GM18909 (cell line): Measurements from ENCODE around the gene CLEC16A.
A peak's percentile ranks its signal among the peaks of the same experiment; 100 is the strongest.

ENCODE experiments used
- ATAC-seq: cut with Tn5 transposase; IDR thresholded peaks from one replicate; pipeline ENCODE4 v1.9.1; 2021; ENCODE audit warnings: mild to moderate bottlenecking; ENCODE audit not compliant: unreplicated experiment, poor library complexity

Gene CLEC16A

DNA sequence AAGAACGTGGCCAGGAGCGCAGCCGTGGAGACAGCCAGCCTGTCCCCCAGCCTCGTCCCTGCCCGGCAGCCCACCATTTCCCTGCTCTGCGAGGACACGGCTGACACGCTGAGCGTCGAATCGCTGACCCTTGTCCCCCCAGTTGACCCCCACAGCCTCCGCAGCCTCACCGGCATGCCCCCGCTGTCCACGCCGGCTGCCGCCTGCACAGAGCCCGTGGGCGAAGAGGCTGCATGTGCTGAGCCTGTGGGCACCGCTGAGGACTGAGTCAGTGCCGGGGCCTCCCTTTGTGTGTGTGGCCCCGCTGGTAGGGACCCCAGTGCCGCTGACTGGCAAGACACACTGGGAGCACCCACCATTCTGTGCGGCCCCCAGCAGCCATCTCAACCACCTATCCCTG lies 234.1 kb downstream of the CLEC16A start:
- no peak for ATAC-seq

DNA sequence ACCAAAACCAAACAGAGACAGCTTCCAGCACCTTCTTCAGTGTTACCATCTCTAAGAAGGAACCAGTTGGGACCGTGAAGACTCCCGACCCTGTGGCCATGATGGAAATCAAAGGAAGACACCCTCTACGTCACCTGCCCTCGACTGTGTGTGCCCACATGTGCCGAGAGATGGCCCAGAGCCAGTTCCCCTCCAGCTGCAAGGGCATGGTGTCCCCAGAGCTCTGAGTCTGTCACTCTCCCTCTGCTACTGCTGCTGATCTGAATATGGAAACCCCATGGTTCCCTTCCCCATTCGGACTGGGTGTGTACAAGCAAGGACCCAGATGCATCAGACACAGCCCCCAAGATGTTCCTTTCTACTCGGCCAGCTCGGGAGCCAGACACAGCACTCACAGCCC lies 235.2 kb downstream of the CLEC16A start:
- ATAC-seq = no peak

DNA sequence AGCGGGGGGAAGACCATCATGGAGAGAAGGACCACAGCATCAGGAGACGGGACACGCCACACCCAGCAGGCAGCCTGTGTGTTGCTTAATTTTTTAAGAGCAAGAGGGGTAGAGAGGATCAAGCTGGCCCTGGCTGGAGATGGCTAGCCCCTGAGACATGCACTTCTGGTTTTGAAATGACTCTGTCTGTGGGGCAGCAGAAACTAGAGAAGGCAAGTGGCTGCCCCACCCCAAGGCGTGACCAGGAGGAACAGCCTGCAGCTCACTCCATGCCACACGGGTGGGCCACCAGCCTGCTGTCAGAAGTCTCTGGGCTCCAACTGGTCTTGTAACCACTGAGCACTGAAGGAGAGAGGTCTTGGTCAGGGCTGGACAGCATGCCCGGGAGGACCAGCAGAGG lies 236.1 kb downstream of the CLEC16A start:
- peak; percentile 39 for ATAC-seq

DNA sequence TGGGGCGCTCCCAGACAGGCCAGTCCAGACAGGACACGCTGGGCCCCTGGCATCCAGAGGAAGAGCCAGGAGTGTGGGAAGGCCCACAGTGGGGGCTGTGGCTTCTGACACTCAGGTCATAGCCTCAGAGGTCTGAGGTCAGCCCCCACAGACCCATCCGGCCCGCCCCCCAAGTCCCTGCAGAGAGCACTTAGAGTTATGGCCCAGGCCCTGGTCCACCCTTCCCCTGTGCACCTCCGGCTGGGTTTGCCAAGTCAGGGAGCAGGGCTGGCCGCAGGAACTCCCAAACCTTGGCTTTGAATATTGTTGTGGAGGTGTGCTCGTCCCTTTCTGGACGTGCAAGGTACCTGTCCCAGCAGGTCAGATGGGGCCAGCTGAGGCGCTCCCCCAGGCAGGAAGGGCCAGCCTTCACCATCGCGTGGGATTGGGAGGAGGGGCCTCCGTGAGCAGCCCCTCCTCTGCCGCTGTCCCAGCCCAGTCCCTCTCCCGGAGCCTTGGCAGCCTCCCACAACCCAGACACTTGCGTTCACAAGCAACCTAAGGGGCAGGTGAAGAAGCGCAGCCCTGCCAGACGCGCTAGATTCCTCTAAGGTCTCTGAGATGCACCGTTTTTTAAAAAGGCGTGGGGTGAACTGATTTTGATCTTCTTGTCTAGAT lies 237.0 kb downstream of the CLEC16A start:
- no peak for ATAC-seq

DNA sequence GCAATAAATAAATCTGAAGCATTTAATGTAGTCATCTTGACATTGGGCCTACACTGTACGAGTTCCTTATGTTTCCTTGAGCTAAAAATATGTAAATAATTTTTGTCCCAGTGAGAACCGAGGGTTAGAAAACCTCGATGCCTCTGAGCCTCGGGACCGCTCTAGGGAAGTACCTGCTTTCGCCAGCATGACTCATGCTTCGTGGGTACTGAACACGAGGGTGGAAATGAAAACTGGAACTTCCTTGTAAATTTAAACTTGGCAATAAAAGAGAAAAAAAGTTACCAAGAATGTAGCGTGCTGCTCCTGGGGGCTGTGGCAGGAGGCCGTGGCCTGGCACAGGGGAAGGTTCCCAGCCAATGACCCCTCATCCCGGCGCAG lies 237.5 kb downstream of the CLEC16A start:
- no peak for ATAC-seq

DNA sequence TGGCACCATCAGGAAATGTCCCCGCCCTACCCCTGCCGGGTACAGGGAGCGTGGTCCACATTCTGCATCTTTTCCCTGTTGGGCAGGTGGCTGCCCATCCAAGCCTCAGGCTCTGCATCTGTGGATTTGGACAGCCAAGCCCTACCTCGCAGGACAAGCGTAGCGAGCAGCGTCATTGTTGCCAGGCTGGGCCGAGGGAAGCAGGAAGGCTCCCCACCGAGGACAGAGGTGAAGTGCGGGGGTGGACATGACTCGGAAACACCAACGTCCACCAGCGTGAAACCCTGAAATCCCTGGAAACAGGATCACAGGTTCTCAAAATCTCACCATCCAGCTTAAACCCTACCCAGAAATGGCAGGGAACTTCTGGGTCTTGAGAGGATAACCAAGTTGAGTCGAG lies 238.0 kb downstream of the CLEC16A start:
- ATAC-seq = no peak

DNA sequence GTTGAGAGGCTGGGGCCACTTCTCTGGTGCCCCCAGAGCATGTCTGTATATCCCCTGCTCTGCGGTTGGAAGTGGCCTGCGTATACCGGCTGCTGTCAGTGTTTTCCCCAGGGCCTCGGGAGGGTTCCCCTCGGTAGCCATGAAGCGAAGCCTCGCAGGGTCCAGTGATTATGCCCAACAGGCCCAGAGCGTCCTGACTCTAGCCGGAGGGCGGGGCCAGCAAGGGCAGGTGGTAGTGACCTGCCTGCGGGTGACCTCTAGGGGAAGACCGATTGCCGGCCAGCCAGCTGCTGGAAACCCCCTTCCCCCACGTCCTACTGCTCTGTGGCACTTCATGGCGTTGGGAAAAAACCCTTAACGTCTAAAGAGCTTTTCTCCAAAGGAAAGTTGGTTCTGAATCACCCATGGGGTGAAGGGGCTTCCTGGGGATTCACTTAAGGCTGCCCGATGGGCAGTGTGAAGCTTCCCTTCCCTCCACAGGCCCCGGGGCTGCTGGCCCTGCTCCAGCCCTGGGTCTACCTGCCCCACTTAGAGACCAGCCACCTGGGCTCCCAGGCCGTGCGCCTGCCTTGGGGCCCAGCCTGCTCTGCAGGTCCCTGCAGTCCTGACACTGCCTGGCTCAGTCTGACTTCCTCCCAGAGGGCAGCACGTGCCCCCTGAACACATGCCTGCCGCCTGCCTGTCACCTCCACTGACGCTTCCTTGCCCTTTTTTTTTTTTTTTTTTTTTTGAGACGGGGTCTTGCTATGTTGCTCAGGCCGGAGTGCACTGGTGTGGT lies 238.9 kb downstream of the CLEC16A start:
- no peak for ATAC-seq

DNA sequence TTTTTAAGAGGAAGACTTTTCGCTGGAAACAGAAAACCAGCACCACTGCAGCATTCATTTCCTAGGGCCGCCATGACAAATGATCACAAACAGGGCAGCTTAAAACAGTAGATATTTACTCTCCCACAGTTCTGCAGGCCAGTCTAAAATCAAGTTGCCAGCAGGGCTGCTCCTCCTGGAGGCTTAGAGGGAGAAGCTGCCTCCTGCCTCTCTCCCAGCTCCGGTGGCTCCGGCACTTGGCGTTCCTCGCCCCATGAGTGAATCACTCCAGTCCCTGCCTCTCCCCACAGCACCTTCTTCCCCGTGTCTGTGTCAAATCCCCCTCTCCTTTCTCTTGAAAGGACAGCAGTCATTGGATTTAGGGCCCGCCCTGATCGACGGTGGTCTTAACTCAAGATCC lies 239.6 kb downstream of the CLEC16A start:
- no peak for ATAC-seq

DNA sequence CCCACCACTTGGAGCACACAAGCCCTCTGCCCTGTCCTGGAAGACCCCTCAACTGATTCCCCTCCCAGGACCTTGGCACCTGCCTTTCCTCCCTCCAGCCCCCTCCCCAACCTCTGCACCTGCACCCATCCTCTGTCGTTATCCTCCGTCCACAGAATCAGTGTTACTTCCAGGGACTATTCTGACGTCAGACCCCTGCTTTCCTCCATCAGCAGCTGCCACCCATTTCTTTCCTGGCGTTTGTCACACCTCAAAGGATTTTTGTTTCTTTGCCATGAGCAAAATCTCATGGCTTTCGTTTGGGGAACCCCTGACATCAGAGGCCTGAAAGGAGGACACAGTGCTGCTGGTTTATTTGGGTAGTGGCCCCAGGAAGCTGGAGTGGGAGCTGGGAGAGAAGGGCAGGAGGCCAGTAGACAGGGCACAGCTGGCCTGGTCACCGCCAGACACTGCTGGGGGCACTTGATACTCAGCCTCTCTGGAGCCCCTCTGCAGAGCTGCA lies 243.2 kb downstream of the CLEC16A start:
- no peak for ATAC-seq

DNA sequence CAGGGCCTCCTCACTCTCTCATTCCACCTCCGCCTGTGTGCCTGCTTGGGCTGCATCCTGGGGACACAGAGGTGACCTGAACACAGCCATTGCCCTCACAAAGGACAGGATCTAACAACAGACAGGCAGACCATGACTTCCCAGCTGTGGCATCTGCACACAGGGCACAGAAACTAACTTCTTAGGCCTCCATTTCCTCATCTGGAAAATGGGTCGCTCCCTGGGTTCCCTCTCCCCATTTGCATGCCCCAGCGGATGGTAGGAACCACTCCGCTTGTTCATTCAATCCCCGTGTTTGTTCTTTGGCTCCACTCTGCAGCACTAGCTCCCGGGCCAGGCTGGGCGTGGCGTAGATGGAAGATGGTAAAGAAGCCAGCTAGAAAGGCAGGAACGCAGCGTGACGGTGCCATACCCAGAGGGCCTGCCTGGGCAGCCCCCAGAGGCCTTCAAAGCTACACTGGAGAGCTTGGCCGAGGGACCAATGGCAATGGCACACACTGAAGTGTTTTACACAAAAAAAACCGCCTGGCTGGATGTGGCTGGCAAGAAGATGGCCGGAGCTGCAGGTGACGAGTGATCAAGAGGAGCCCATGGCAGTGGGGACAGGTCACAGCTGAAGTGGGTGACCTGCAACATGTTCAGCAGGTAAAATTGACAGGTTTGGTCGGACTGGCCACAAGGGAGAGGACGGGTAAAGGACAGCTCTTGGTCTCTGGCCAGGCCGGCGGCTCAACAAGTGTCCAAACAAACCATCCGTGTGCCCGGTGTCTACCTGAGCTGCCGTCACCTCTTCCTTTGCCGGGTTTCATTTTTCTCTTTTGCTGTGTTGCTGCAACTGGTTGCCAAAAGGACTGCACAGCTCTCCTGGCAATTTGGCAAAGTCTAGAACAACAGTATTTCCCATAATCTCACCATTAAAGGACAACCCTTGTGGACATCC lies 244.7 kb downstream of the CLEC16A start:
- ATAC-seq = no peak

DNA sequence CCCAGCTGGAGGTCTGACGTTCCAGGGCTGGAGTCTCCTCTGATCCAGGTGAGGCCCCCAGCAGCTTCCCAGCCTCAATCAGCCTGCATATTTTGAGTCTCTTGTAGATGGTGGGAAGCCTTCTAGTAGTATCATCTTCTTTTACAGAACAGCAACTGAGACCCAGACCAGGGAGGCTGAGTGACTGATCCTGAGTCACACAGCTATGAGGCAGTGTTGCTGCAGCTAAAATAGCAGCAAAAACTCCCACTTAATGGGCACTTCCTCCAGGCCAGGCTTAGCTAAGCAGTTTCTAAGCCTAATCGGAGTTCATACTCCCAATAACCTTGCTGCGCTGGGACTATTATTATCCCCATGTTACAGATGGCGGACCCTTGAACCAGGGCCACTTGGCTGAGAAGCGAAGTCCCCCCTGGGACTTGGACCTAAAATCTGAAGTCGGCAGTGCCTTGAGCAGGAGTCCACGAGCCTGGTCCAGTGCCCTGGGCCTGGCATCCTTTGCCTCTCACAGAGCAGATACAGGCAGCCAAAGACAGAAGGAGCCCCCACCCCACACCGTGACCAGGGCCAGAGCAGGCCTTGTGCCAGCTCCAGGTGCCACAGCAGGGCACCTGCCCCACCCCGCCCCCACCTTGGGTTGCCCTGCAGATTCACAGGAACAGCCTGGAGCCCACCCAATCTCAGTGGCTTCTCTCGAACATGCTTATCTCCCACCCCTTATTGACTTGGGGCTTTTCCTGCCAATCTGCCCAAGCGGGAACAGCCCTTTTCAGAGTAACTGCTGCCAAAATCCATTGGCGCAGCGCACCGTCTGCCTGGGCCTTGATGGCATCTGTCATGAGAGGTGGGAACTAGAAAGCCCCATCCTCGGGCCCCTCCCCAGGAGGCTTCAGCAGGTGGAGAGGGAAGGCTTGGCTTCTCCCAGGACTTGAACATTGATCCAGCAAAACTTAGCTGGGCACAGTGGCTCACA lies 246.5 kb downstream of the CLEC16A start:
- ATAC-seq = no peak

DNA sequence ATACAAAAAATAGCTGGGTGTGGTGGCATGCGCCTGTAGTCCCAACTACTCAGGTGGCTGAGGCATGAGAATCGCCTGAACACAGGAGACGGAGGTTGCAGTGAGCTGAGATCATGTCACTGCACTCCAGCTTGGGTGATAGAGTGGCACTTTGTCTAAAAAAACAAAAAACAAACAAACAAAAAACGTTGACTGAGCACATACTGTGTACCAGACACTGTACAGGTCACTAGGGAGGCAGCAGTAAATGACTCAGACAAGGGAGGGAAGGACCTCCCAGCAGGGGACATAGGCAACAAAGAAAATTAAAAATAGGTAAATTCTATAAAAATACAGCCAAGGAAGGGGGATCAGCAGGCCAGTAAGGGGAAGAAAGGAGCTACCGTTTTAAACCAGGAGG lies 247.3 kb downstream of the CLEC16A start:
- no peak for ATAC-seq

DNA sequence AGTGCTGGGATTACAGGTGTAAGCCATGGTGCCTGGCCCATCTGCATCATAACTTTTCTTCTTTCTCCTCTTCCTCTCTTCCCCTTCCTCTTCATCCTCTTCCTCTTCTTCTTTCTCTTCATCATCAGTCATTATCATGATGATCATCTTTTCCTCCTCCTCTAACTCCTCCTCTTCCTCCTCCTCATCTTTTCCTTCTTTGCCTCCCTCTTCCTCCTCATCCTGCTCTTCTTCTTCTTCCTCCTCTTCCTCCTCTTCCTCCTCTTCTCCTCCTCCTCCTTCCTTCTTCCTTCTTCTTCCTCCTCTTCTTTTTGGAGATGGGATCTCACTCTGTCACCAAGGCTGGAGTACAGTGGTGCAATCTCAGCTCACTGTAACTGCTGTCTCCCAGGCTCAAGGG lies 249.1 kb downstream of the CLEC16A start:
- no peak for ATAC-seq

DNA sequence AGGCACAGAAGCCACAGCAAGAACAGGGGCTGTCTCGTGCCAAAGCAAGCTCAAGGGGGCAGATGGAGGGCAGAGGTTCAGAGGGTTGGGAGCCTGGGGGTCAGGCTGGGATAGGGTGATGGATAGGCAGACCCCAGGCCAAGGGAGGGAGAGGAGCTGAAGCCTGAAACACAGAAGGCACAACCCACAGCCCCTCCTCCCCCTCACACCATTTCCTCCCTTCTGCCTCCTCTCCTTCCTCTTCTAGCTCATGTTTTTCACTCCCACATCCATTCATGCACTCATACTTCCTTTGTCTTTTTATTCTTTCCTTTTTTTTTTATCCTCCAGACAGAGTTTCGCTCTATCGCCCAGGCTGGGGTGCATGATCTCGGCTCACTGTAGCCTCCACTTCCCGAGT lies 250.5 kb downstream of the CLEC16A start:
- no peak for ATAC-seq

DNA sequence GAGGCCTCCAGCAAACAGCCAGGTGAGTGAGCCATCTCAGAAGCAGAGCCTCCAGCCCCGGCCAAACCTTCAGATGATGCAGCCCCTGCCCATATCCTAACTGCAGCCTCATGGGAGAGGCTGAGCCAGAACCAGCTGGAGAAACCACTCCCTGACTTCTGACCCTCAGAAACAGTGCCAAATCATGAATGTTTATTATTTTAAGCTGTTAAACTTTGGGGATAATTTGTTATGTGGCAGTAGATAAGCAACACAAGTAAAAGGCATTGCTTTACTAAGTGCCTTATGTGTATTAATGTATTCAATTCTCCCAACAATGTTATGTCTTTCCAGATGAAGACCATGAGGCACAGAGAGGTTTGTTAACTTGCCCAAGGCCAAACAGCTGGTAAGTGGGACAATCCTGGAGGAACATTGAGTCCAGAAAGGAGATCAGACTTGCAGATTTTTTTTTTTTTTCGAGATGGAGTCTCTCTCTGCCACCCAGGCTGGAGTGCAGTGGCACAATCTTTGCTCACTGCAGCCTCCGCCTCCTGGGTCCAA lies 252.0 kb downstream of the CLEC16A start:
- ATAC-seq = no peak

DNA sequence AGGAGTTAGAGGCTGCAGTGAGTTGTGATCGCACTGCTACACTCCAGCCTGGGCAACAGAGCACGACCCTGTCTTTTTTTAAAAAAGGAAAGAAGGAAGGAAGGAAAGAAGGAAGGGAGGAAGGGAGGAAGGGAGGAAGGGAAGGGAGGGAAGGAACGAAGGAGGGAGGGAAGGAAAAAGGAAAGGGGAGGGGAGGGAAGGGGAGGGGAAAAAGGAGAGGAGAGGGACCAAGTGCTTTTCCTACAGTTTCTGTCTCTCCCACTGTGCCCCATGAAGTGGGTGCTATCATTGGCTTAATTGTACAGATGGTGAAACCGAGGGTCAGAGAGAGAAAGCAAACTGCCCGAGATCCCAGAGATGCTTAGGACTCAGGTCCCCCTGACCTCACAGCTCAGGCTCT lies 254.0 kb downstream of the CLEC16A start:
- no peak for ATAC-seq

DNA sequence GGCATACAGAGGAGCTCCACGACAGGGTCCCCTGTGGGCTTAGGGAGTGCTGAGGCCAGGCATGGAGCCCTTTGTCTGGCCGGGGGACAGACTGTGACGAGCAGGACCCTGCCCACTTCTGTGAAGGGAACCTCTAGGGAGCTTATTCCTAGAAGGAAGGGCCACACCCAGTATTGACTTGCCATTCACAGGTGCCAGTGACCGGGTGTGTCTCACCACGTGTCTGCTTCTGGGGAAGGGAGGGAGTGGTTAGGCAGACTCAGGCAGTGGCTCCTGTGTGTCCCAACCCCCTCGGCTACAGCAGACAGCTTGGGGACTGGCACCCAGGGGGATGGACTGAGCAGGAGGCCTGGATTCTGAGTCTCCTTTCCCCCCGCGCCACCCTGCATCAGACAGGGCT lies 254.5 kb downstream of the CLEC16A start:
- ATAC-seq = no peak

DNA sequence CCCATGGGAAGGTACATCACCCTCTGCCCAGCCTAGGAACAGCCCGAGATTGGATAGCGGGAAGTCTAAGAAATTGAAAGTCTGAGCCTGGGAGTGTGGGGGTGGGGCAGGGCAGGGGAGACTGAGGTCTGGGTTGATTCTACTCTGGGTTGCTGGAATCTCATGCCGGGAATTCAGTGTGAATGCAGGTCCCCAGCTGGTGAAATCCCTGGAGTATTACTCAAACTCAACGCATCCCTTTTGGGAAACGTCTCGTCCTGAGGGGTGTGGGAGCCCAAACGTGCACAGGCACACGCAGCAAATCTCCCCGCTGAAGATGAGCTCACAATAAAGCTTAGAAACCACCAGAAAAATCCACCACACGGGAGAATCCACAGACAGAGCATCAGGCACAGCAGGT lies 256.2 kb downstream of the CLEC16A start:
- ATAC-seq = no peak

DNA sequence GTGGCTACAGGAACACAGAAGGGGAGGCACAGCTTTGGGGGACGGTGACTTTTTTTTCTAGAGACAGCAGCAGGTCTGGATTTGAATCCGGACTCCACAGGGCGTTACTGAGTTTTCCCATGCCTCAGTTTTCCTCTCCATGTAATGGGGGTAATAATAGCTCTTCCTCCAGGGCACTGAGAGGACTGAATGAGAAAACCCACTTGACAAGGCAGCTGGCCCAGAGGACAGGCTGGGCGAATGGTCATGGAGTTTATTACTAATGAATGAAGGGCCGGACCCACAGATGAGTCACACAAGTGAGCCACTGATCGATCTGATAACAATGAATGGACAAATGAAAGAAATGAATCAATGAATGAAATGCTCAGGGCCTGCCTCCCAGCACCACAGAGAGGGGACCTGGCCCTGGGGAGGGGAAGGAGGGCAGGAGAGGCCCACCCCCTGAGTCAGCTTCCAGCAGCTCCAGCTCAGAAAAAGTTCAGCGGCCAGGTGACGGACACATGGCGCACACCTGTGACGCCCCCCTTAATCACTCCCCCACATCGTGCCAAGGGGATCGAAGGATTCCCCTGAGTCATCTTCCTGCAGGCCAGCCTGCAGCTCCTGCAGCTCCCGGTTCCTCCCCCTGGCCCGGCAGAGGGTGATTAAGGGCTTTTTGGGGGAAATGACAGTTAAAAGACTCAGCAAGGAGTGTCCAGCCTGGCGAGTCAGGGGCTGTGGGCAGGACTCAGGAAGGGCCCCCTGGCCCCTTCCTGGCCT lies 257.3 kb downstream of the CLEC16A start:
- no peak for ATAC-seq
